HL-60 (cell line): Measurements from ENCODE around the gene PROM1.

ENCODE experiments used
- DNase-seq, 2 experiments: peaks; one replicate each; pipeline ENCODE4 v3.0.0-alpha.2; 2010 to 2020; ENCODE audit warnings: low read depth in 1 of 2, low spot score in 1 of 2
- H3K27ac ChIP-seq: fragments of 250-450 bp; sonication (Bioruptor Pico); replicated peaks from 2 replicates; pipeline ENCODE4 v1.5.1; 2020; ENCODE audit warnings: mild to moderate bottlenecking, moderate library complexity
- H3K27me3 ChIP-seq: fragments of 250-450 bp; sonication (Bioruptor Pico); 2 replicates; pipeline ENCODE4 v1.5.1; 2021; ENCODE audit warnings: mild to moderate bottlenecking, moderate library complexity; ENCODE audit not compliant: insufficient read depth, poor library complexity, severe bottlenecking
- H3K4me3 ChIP-seq: replicated peaks from 2 replicates; pipeline ENCODE4 v1.5.1; 2011; ENCODE audit warnings: mild to moderate bottlenecking, control low read depth, low read length; ENCODE audit not compliant: insufficient read depth
- CTCF ChIP-seq: IDR thresholded peaks from one replicate; pipeline ENCODE4 v1.5.1; 2011; ENCODE audit warnings: low read length, control low read depth, inconsistent platforms; ENCODE audit not compliant: insufficient read depth
- GABPA ChIP-seq: IDR thresholded peaks from 2 replicates; pipeline ENCODE4 v1.6.1; 2012; ENCODE audit warnings: low read depth
- POLR2AphosphoS5 ChIP-seq: IDR thresholded peaks from 2 replicates; pipeline ENCODE4 v1.6.1; 2012; ENCODE audit warnings: low read depth
- REST ChIP-seq: IDR thresholded peaks from 2 replicates; pipeline ENCODE4 v1.6.1; 2012; ENCODE audit warnings: low read depth; ENCODE audit not compliant: insufficient replicate concordance
- SPI1 ChIP-seq: IDR thresholded peaks from 2 replicates; pipeline ENCODE4 v1.6.1; 2012; ENCODE audit warnings: low read depth, mild to moderate bottlenecking, borderline replicate concordance

The PROM1 gene

GRCh38 chr4:16055873-16056272 lies 27.9 kb downstream of the PROM1 start:
- TF ChIP-seq GABPA (no peak), SPI1 (no peak), REST (no peak), POLR2AphosphoS5 (no peak), CTCF (no peak)
- Histone ChIP-seq H3K27ac (no peak overlapping the region), H3K4me3 (no peak overlapping the region), H3K27me3 (no peaks in the 10 kb centered on the region)
- no peak for DNase-seq

DNA sequence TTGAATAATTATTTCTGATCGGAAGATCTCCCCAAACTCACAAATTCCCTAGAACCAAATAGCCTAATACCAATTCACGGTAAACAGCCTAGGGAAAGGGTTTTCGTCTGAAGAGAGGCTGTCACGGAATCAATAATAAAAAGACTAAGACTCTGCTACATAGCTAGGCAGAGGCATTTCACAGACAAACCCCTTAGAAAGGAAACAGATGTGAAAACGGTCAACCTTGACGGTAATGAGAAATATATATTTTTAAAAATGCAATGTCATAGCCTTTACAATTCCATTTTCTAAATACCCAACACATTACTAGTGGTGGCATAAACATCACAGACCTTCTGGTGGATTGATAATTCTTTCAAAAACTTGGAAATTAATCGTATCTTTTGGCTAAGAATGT lies 28.4 kb downstream of the PROM1 start:
- no peak overlapping the region for H3K4me3 ChIP-seq
- no peak for DNase-seq
- H3K27me3 ChIP-seq, result no peaks in the 10 kb centered on the region
- TF ChIP-seq POLR2AphosphoS5, result no peak
- TF ChIP-seq REST, result no peak
- TF ChIP-seq SPI1, result no peak
- no peak for TF ChIP-seq CTCF
- TF ChIP-seq GABPA, result no peak
- no peak overlapping the region for H3K27ac ChIP-seq

DNA sequence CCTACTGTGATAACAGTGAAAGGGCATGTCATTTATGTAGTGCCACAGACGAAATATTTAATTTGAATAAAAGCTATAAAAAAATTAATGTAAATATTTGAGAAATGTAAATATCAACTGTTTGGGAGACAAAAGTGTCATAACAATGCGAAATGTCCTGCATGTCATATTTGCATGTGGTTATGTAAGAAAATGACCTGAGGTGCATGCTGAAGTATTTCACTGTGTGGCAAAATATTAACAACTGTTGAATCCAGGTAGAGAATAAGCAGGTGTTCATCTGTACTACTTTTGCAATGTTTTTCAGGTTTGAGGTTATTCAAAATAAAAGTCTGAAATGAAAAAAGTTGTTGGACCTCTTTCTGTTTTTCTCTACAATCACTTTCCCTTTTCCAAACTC lies 30.9 kb downstream of the PROM1 start:
- DNase-seq, result no peak
- H3K27ac ChIP-seq, result no peak overlapping the region
- no peak overlapping the region for H3K4me3 ChIP-seq
- no peaks in the 10 kb centered on the region for H3K27me3 ChIP-seq
- TF ChIP-seq SPI1, result no peak
- no peak for TF ChIP-seq CTCF
- no peak for TF ChIP-seq REST
- no peak for TF ChIP-seq POLR2AphosphoS5
- no peak for TF ChIP-seq GABPA
